Caco-2 (cell line): ENCODE measurements around the gene CPT1B. TPM values are rescaled to one million over a fixed set of nuclear protein-coding genes. Genes with fewer than 3 reads are reported as not detected.
A peak's percentile ranks its signal among the peaks of the same experiment; 100 is the strongest.

Experiments used
- BruUV-seq: library from RNA; stranded (reverse); fragments of 400-500 nt; replicated peaks from 2 replicates; lab custom pipeline; 2021; lab: Mats Ljungman, UMichigan
- CTCF ChIA-PET: fragments of 300-600 bp; sonication (Branson Sonifier 250); formaldehyde crosslinking; loops from one replicate; lab custom pipeline; 2022; ENCODE audit warnings: antibody characterized with exemption; lab: Charles Lee
- POLR2A ChIA-PET: fragments of 300-600 bp; sonication (Branson Sonifier 250); formaldehyde crosslinking; loops from one replicate; lab custom pipeline; 2022; ENCODE audit warnings: antibody characterized with exemption; lab: Charles Lee
- DNase-seq, 2 experiments: peaks; one replicate each; pipeline versions ENCODE4 v3.0.0 to v3.0.0-alpha.2; 2020 to 2022
- H3K27me3 ChIP-seq: replicated peaks from 2 replicates; pipeline ENCODE4 v1.6.0; 2011; ENCODE audit warnings: low read length; ENCODE audit not compliant: control insufficient read depth, insufficient read depth
- H3K36me3 ChIP-seq: 2 replicates; pipeline ENCODE4 v1.5.1; 2011; ENCODE audit warnings: low read length; ENCODE audit not compliant: control insufficient read depth, insufficient read depth
- H3K4me1 ChIP-seq: fragments of 250-450 bp; sonication (Bioruptor Pico); 2 replicates; pipeline ENCODE4 v1.5.1; 2020; ENCODE audit warnings: mild to moderate bottlenecking
- H3K4me3 ChIP-seq: 2 replicates; pipeline ENCODE4 v1.5.1; 2011; ENCODE audit warnings: low read depth, mild to moderate bottlenecking, control low read depth, low read length
- H3K9me3 ChIP-seq: fragments of 250-450 bp; sonication (Bioruptor Pico); 2 replicates; pipeline ENCODE4 v1.5.1; 2020; ENCODE audit warnings: mild to moderate bottlenecking, moderate library complexity
- H3K27ac Mint-ChIP-seq: one replicate; pipeline ENCODE4 v1.8.0; 2022; ENCODE audit warnings: mixed read lengths; ENCODE audit not compliant: unreplicated experiment
- H3K27me3 Mint-ChIP-seq: one replicate; pipeline ENCODE4 v1.8.0; 2022; ENCODE audit warnings: mixed read lengths; ENCODE audit not compliant: insufficient read depth, unreplicated experiment
- H3K36me3 Mint-ChIP-seq: one replicate; pipeline ENCODE4 v1.8.0; 2022; ENCODE audit warnings: mild to moderate bottlenecking, mixed read lengths; ENCODE audit not compliant: insufficient read depth, unreplicated experiment
- H3K4me1 Mint-ChIP-seq: one replicate; pipeline ENCODE4 v1.8.0; 2022; ENCODE audit warnings: low read depth, mixed read lengths; ENCODE audit not compliant: unreplicated experiment
- H3K4me3 Mint-ChIP-seq: one replicate; pipeline ENCODE4 v1.8.0; 2022; ENCODE audit warnings: mild to moderate bottlenecking, moderate library complexity, mixed read lengths; ENCODE audit not compliant: unreplicated experiment
- H3K9me3 Mint-ChIP-seq: one replicate; pipeline ENCODE4 v1.8.0; 2022; ENCODE audit warnings: mixed read lengths; ENCODE audit not compliant: unreplicated experiment
- intact Hi-C: fragments of 100-400 bp; cut with micrococcal nuclease; formaldehyde crosslinking; loops from one replicate; pipeline ENCODE4 v1.10.0; 2022; ENCODE audit not compliant: unreplicated experiment
- total RNA-seq: library from RNA; stranded (reverse); gene quantifications from 2 replicates; pipeline ENCODE4 v1.2.3, GENCODE V29; 2022
- TF ChIP-seq, protein P1 (sequence below), 2 experiments: fragments of 200-600 bp in 1 of 2; IDR thresholded peaks; 1 replicate in 1 of 2; 2 replicates in 1 of 2; pipeline versions ENCODE4 v1.5.1 to v1.8.0; 2011 to 2022; ENCODE audit warnings: antibody characterized with exemption in 1 of 2, control low read depth in 1 of 2, inconsistent platforms in 1 of 2, low read depth in 1 of 2, low read length in 1 of 2, mild to moderate bottlenecking in 1 of 2, moderate library complexity in 1 of 2; ENCODE audit not compliant: insufficient read depth in 1 of 2, severe bottlenecking in 1 of 2, unreplicated experiment in 1 of 2

CPT1B gene
- total RNA-seq, 1 experiment from 2014 or later: 19.8 TPM

DNA sequence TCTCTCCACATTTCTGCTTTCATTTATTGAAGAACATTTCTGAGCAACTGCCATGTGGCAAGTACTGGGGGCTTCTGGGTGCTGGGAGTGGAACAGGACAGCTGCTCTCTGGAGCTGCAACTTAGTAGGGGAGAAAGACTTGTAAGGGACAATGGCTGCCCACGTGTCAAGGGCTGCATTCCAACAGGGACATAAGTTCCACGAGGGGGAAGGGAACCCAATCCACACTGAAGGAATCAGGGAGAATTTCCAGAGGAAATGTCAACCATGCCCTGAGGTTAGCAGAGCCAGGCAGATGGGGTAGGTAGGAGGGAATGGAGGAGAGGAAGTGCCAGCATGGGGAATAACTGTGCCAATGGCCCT lies 24.1 kb upstream of the CPT1B start:
- Histone ChIP-seq H3K9me3 (no peaks in the 10 kb centered on the region), H3K36me3 (no peaks in the 10 kb centered on the region), H3K4me3 (no peak overlapping the region), H3K27me3 (no peaks in the 10 kb centered on the region), H3K4me1 (peaks cover 5% of the 10 kb centered on the region)
- CTCF ChIA-PET: no interaction called here
- intact Hi-C loops: no loop called here
- POLR2A ChIA-PET: no interaction called here
- peaks cover 7% of the 10 kb centered on the region for H3K27me3 Mint-ChIP-seq
- peak overlapping the region; percentile 67 for H3K4me3 Mint-ChIP-seq
- no peak for DNase-seq
- no peak overlapping the region for H3K27ac Mint-ChIP-seq
- H3K4me1 Mint-ChIP-seq: peaks cover 7% of the 10 kb centered on the region
- TF ChIP-seq, protein P1, sequence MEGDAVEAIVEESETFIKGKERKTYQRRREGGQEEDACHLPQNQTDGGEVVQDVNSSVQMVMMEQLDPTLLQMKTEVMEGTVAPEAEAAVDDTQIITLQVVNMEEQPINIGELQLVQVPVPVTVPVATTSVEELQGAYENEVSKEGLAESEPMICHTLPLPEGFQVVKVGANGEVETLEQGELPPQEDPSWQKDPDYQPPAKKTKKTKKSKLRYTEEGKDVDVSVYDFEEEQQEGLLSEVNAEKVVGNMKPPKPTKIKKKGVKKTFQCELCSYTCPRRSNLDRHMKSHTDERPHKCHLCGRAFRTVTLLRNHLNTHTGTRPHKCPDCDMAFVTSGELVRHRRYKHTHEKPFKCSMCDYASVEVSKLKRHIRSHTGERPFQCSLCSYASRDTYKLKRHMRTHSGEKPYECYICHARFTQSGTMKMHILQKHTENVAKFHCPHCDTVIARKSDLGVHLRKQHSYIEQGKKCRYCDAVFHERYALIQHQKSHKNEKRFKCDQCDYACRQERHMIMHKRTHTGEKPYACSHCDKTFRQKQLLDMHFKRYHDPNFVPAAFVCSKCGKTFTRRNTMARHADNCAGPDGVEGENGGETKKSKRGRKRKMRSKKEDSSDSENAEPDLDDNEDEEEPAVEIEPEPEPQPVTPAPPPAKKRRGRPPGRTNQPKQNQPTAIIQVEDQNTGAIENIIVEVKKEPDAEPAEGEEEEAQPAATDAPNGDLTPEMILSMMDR (IDR thresholded peaks at IDR 0.05; ENCODE audit: insufficient read depth in 1 of 2, low read depth in 1 of 2, low read length in 1 of 2, severe bottlenecking in 1 of 2, unreplicated experiment in 1 of 2): no peak
- BruUV-seq: no TSS peak
- H3K9me3 Mint-ChIP-seq: no peaks in the 10 kb centered on the region
- H3K36me3 Mint-ChIP-seq: no peaks in the 10 kb centered on the region

DNA sequence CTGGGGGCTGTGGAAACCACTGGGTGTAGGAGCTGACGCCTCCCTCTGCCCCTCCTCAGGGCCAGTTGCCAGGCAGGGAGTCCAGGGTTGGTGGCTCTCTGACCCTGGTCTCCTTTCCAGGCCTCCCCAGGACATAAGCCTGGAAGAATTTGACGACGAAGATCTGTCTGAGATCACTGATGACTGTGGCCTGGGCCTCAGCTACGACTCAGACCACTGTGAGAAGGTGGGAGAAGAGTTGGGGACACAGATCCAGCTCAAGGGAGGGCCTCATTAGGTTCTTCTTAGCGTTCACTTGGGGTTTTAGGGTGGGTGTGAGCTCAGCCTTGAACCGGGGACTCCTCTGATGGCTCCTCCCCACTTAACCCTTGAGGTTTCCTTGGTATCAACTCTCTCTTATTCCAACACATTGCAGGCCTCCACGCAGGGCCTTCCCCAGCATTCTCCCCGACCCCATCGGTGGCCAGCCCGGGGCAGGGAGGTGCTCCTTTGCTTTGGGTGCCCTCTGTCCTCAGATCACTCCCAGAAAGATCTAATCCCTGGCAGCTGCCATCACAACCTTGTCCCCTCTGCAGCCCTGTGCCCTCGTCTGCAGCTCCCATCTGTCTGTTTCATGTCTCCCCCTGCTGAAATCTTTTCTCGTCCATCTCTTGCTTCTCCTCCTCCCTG lies 23.6 kb upstream of the CPT1B start:
- H3K4me1 ChIP-seq: peaks cover 5% of the 10 kb centered on the region
- peak in 1 of 2 experiments; percentile 23 for DNase-seq
- peaks cover 7% of the 10 kb centered on the region for H3K4me1 Mint-ChIP-seq
- TF ChIP-seq, protein P1 (IDR thresholded peaks at IDR 0.05; ENCODE audit: insufficient read depth in 1 of 2, low read depth in 1 of 2, low read length in 1 of 2, severe bottlenecking in 1 of 2, unreplicated experiment in 1 of 2): no peak
- ChIA-PET CTCF (no interaction called here), POLR2A (no interaction called here)
- no peaks in the 10 kb centered on the region for H3K36me3 Mint-ChIP-seq
- H3K27me3 Mint-ChIP-seq: peaks cover 7% of the 10 kb centered on the region
- no peaks in the 10 kb centered on the region for H3K9me3 Mint-ChIP-seq
- no peaks in the 10 kb centered on the region for H3K9me3 ChIP-seq
- intact Hi-C loops: no loop called here
- BruUV-seq: no TSS peak
- no peak overlapping the region for H3K4me3 ChIP-seq
- peak overlapping the region; percentile 67 for H3K4me3 Mint-ChIP-seq
- no peak overlapping the region for H3K27ac Mint-ChIP-seq
- no peaks in the 10 kb centered on the region for H3K27me3 ChIP-seq
- H3K36me3 ChIP-seq: no peaks in the 10 kb centered on the region

DNA sequence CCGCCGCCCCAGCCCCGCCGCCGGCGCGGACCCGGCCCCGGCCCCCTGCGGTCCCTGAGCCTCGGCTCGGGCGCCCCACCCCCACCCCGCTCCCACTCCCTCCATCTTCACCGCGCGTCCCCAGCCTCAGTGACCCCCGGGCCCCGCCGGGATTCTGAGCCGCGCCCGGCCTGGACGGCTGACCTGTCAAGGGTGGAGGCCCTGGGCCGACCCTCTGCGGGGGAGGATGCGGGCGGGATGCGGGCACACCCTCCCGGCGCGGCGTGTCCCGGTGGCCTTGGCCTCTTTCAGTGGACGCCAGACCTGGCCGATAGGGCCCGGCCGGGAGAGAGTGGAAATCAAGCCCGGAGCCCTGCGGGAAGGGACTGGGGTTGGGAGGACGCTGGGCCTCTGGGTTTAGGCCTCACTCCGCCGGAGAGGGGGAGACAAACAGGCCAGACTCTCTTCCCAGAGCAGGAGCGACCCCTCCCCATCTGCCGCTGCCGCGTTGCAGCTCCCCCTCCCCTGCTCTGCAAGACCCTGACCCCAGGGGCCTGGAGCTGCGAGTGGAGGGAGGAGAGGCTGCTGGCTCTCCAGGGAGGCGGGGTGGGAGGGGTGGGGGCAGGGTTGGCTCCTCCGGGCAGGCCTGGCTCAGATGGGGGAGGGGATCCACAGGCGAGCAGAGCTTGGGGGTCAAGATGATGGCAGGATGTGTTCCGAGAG lies 22.9 kb upstream of the CPT1B start:
- H3K36me3 Mint-ChIP-seq: no peaks in the 10 kb centered on the region
- CTCF ChIA-PET: no interaction called here
- no peaks in the 10 kb centered on the region for H3K9me3 Mint-ChIP-seq
- intact Hi-C loops: no loop called here
- POLR2A ChIA-PET: no interaction called here
- H3K36me3 ChIP-seq: no peaks in the 10 kb centered on the region
- H3K4me1 ChIP-seq: peaks cover 5% of the 10 kb centered on the region
- H3K4me3 Mint-ChIP-seq: peak overlapping the region; percentile 67
- peak in 1 of 2 experiments; percentile 26 for DNase-seq
- H3K4me1 Mint-ChIP-seq: peaks cover 7% of the 10 kb centered on the region
- TF ChIP-seq, protein P1 (IDR thresholded peaks at IDR 0.05; ENCODE audit: insufficient read depth in 1 of 2, low read depth in 1 of 2, low read length in 1 of 2, severe bottlenecking in 1 of 2, unreplicated experiment in 1 of 2): no peak
- H3K27ac Mint-ChIP-seq: no peak overlapping the region
- peak overlapping the region; percentile 34 for H3K4me3 ChIP-seq
- H3K27me3 Mint-ChIP-seq: peaks cover 7% of the 10 kb centered on the region
- BruUV-seq: no TSS peak
- no peaks in the 10 kb centered on the region for H3K27me3 ChIP-seq
- no peaks in the 10 kb centered on the region for H3K9me3 ChIP-seq
